ELF-1 (cell line): Measurements from ENCODE around the gene MYO1B.

Source experiments
- DNase-seq: peaks from one replicate; pipeline ENCODE4 v3.0.0-alpha.2; 2016; ENCODE audit warnings: low read depth, low spot score

MYO1B gene

GRCh38 chr2:191401287-191401686 lies 156.1 kb downstream of the MYO1B start:
- DNase-seq = peak; percentile 16

GRCh38 chr2:191402966-191403565 lies 157.9 kb downstream of the MYO1B start:
- no peak for DNase-seq

- no peak for DNase-seq
Measured at GRCh38 chr2:191404568-191404991, 159.4 kb downstream of the MYO1B start.

- no peak for DNase-seq
Measured at GRCh38 chr2:191405546-191405945, 160.3 kb downstream of the MYO1B start.

GRCh38 chr2:191410646-191411436 lies 165.6 kb downstream of the MYO1B start:
- DNase-seq = no peak

- DNase-seq = no peak
Measured at GRCh38 chr2:191411472-191411871, 166.3 kb downstream of the MYO1B start.

DNA sequence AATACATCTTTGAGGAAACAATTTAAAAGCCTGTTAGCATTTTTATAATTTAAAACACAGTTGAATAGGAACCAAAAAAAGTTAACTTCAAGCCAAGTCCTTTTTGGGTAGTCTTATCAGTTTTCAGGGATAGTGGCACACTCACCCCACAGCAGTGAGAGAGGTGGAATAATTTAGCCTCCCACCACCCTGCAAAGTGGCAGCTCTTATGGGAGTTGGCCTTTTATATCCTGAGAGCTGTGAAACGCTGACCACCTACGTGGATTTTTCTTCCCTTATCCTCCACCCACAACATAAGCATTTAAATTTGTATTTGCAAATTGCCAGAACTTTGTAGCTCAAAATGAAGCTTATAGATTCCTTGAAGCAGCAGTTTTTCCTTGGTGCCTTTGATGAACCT lies 167.1 kb downstream of the MYO1B start:
- DNase-seq = no peak

- no peak for DNase-seq
Measured at GRCh38 chr2:191415101-191415500, 169.9 kb downstream of the MYO1B start.

DNA sequence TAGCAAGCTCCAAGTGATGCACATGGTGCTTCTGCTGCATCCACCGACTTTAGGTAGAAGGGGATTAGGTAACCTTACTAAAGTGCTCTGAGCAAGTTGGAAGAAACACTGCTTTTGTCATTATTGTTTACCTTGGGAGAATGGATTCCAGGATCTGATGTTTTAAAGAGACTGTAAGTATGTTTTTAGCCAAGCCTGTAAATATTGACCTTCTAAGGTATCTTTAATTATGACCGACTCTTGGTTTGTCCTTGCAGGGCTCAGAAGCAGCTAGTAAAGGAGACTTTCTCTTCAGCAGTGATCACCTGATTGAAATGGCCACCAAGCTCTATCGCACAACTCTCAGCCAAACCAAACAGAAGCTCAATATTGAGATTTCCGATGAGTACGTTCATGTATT lies 170.7 kb downstream of the MYO1B start:
- DNase-seq = no peak

DNA sequence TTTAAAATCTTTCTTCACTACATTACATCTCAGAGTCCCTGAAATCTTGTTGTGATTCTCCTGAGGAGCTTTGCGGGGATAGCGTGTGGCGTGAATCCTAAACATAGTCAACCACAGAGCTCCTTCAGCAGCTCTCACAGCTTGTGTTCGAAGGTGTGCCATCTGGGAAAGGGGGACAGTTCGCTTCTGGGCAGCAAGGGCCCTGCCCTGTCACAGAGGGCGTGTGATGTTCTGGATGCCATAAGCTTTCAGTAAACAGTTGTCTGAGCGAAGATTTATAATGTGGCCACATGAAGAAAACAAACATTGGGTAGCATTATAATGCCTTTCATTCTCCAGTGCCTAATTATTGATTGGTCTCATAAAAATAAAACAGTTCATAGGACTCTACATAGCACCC lies 172.5 kb downstream of the MYO1B start:
- DNase-seq = no peak

GRCh38 chr2:191421950-191422349 lies 176.7 kb downstream of the MYO1B start:
- DNase-seq = no peak

GRCh38 chr2:191427031-191427430 lies 181.8 kb downstream of the MYO1B start:
- no peak for DNase-seq

DNA sequence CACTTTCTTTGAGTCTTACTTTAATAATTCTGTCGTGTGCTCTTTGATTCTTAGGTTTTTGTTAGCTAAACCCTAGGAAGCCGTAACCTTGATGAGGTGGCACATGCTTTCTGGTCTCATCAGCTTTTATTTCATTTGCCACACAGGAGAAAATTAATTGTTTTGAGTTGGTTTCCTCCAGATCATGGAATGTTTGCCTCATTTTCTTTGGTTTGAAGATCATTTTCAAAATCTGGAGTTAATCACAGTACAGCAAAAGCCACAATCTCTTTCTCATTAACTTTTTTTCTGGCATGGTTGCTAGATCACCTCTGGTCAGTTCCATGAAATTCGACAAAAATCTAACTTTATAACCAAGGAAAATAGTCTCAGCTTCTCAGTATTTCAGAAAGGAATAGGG lies 182.9 kb downstream of the MYO1B start:
- DNase-seq = no peak

GRCh38 chr2:191430476-191430875 lies 185.3 kb downstream of the MYO1B start:
- DNase-seq = no peak

DNA sequence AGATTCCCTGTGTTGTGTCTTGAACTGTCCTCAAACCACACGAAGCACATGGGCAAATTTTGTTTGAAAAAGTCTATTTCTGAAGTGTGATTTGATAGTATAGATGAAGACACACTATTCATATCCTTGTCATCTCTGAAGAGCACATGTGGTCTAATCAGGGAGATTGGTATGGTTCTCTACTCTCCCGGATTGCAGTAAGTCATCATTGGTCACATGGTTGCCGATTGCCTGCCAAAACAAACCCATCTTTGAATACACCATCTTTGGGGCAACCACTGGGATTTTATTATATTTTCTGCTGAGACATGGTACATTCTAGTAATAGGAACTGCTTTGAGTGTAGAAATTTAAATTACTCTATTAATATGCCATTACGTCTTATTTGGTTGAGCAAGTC lies 186.9 kb downstream of the MYO1B start:
- DNase-seq = no peak

DNA sequence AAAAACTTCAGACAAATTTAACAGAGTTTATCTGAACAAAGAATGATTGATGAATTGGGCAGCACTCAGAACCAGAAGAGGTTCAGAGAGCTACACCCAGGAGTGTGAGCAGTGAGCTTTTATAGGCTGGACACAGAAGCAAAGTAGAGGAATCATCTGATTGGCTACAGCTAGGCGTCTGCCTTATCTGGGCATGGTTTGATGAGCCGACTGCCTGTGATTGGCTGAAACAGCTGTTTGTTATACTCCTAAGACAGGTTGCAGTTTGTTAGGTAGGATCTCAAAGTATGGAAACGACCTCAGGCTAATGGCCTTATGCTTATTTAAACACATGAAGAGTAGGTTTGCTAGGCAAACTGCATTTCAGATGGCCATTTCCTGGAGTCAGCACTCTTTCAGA lies 188.9 kb downstream of the MYO1B start:
- DNase-seq = no peak

DNA sequence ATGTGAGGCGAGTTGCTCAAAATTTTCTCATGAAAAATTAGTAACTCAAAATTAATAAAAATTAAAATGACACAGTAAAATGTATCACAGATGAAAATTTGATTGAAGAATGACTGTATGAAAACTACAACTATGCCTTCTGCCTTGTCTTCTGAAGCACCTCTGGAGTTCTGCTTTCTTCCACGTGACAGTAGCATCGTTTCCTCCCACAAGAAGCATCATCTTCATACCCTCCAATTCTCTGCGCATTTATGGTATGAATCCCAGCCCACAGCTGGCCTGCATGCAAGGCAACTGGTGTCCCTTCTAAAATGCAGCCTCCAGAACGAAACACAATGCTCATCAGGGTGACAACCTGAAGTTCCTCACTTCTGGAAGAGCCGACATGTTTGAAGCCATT lies 189.9 kb downstream of the MYO1B start:
- no peak for DNase-seq

DNA sequence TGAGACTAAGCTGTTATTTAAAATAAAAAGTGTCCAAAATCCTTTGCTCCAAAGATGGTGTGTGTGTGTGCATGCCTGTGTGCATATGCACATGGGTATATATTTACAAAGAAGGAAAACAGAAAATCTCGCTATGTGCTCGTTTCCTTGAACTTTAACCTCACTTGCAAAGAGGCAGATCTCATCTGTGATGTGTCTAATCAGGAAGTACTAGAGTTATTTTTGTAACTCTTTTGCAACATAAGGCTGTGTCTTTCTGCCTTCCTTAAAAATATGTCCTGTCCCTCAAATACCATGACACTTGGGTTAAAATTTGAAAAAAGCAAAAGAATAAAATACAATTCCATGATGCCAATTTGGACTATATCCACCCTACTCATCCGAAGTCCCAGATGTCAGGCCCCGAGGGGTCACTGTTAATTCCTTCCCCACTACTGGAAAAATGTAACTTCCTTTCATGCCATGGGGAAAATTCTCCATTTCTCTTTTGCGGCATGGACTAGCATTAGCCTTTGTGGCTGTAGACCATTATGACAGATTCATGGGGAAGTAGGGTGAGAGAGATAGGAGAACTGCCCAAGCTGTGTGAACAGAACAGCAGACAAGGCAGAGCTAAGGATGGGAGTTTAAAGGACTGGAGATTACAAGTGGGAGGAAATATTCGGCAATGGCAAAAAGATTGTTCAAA lies 191.3 kb downstream of the MYO1B start:
- no peak for DNase-seq

GRCh38 chr2:191439481-191439880 lies 194.3 kb downstream of the MYO1B start:
- DNase-seq = no peak

- no peak for DNase-seq
Measured at GRCh38 chr2:191441496-191442214, 196.5 kb downstream of the MYO1B start.

GRCh38 chr2:191443446-191443845 lies 198.2 kb downstream of the MYO1B start:
- DNase-seq = no peak

DNA sequence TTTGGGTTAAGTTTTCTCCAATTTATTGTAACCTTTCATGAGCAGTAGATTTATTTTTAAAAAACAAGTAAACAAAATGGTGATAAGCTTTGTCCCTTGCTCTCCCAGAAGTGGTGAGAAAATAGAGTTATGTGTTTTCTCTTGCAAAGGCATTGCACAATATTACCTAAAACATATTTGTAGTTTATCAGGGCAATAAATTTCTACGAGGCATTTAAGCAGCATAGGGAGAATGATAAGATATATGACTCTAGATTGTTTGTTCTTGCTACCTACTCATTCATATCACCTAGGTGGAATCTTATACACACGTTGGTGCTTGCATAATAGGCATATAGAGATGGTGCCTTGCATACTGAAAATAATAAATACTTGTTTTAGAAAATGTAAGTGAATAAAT lies 201.7 kb downstream of the MYO1B start:
- DNase-seq = no peak
